GM12878 (cell line): ENCODE results near the gene GPR52.

Experiments
- CEBPB ChIP-seq, 2 experiments: fragments of 150-350 bp in 1 of 2; IDR thresholded peaks; 2 replicates each; pipeline ENCODE4 v1.6.1; 2012 to 2014; ENCODE audit warnings: low read depth in 2 of 2, low read length in 2 of 2, borderline replicate concordance in 1 of 2, inconsistent platforms in 1 of 2
- CTCF ChIP-seq, 3 experiments: IDR thresholded peaks in 2 of 3; conservative IDR thresholded peaks in 1 of 3; 2 replicates each; pipeline ENCODE4 v1.5.1; 2011; ENCODE audit warnings: low read depth in 3 of 3, low read length in 3 of 3, mild to moderate bottlenecking in 3 of 3, control low read depth in 2 of 3, moderate library complexity in 2 of 3, inconsistent platforms in 1 of 3, mixed read lengths in 1 of 3; ENCODE audit not compliant: control insufficient read depth in 2 of 3, insufficient read depth in 1 of 3; ENCODE audit errors: extremely low read depth in 1 of 3
- JUNB ChIP-seq: IDR thresholded peaks from 2 replicates; pipeline ENCODE4 v1.6.1; 2016; ENCODE audit warnings: antibody characterized with exemption, mild to moderate bottlenecking
- RFX5 ChIP-seq: IDR thresholded peaks from 2 replicates; pipeline ENCODE4 v1.6.1; 2011; ENCODE audit warnings: low read depth, low read length, improper control_type of control experiment
- SP1 ChIP-seq: IDR thresholded peaks from one replicate; pipeline ENCODE4 v1.6.1; 2011; ENCODE audit warnings: low read depth, low read length
- SPI1 ChIP-seq: IDR thresholded peaks from 2 replicates; pipeline ENCODE4 v1.6.1; 2011; ENCODE audit warnings: low read depth, mild to moderate bottlenecking, low read length, moderate library complexity, borderline replicate concordance; ENCODE audit not compliant: insufficient read depth
- SUZ12 ChIP-seq: fragments of 200-600 bp; sonication (generic); IDR thresholded peaks from one replicate; pipeline ENCODE4 v1.6.1; 2018; ENCODE audit warnings: antibody characterized with exemption, mild to moderate bottlenecking; ENCODE audit not compliant: unreplicated experiment
- YY1 ChIP-seq: IDR thresholded peaks from 2 replicates; pipeline ENCODE4 v1.6.1; 2011; ENCODE audit warnings: low read depth, mild to moderate bottlenecking, low read length
- ZNF384 ChIP-seq: IDR thresholded peaks from 2 replicates; pipeline ENCODE4 v1.6.1; 2012; ENCODE audit warnings: low read depth, mild to moderate bottlenecking, low read length, improper control_type of control experiment, borderline replicate concordance
- TF ChIP-seq, protein P1 (sequence below): fragments of 450-650 bp; IDR thresholded peaks from 2 replicates; pipeline ENCODE4 v1.6.1; 2017; ENCODE audit warnings: antibody characterized with exemption, mild to moderate bottlenecking, moderate library complexity
- TF ChIP-seq, protein P2 (sequence below): fragments of 450-650 bp; conservative IDR thresholded peaks from 2 replicates; pipeline ENCODE4 v1.6.1; 2017; ENCODE audit warnings: mild to moderate bottlenecking, moderate library complexity

GRCh38 chr1:174479281-174479680 is 31.5 kb downstream of the GPR52 start:
- TF ChIP-seq CTCF (IDR thresholded peaks at IDR 0.05 in 2 of 3, conservative IDR thresholded peaks at IDR 0.05 in 1 of 3; ENCODE audit: control insufficient read depth in 2 of 3, extremely low read depth in 1 of 3, insufficient read depth in 1 of 3, low read depth in 3 of 3, low read length in 3 of 3), result no peak
- no peak for TF ChIP-seq SP1
- TF ChIP-seq JUNB, result no peak
- TF ChIP-seq RFX5, result no peak
- TF ChIP-seq SPI1, result no peak
- no peak for TF ChIP-seq ZNF384
- TF ChIP-seq, protein P1, sequence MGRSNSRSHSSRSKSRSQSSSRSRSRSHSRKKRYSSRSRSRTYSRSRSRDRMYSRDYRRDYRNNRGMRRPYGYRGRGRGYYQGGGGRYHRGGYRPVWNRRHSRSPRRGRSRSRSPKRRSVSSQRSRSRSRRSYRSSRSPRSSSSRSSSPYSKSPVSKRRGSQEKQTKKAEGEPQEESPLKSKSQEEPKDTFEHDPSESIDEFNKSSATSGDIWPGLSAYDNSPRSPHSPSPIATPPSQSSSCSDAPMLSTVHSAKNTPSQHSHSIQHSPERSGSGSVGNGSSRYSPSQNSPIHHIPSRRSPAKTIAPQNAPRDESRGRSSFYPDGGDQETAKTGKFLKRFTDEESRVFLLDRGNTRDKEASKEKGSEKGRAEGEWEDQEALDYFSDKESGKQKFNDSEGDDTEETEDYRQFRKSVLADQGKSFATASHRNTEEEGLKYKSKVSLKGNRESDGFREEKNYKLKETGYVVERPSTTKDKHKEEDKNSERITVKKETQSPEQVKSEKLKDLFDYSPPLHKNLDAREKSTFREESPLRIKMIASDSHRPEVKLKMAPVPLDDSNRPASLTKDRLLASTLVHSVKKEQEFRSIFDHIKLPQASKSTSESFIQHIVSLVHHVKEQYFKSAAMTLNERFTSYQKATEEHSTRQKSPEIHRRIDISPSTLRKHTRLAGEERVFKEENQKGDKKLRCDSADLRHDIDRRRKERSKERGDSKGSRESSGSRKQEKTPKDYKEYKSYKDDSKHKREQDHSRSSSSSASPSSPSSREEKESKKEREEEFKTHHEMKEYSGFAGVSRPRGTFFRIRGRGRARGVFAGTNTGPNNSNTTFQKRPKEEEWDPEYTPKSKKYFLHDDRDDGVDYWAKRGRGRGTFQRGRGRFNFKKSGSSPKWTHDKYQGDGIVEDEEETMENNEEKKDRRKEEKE, result no peak
- TF ChIP-seq, protein P2, sequence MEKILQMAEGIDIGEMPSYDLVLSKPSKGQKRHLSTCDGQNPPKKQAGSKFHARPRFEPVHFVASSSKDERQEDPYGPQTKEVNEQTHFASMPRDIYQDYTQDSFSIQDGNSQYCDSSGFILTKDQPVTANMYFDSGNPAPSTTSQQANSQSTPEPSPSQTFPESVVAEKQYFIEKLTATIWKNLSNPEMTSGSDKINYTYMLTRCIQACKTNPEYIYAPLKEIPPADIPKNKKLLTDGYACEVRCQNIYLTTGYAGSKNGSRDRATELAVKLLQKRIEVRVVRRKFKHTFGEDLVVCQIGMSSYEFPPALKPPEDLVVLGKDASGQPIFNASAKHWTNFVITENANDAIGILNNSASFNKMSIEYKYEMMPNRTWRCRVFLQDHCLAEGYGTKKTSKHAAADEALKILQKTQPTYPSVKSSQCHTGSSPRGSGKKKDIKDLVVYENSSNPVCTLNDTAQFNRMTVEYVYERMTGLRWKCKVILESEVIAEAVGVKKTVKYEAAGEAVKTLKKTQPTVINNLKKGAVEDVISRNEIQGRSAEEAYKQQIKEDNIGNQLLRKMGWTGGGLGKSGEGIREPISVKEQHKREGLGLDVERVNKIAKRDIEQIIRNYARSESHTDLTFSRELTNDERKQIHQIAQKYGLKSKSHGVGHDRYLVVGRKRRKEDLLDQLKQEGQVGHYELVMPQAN, result no peak
- no peak for TF ChIP-seq SUZ12
- no peak for TF ChIP-seq YY1
- no peak for TF ChIP-seq CEBPB (IDR thresholded peaks at IDR 0.05; ENCODE audit: borderline replicate concordance in 1 of 2, low read depth in 2 of 2, low read length in 2 of 2)
